DLD1 (cell line): ENCODE results near the gene TCHP.
"Not testable (repeated sequence)": the region's sequence is repeated elsewhere in the genome, so short reads cannot be mapped to it uniquely, and the experiment has no call there.

Experiments
- in situ Hi-C: cut with HindIII; loops from 2 replicates; pipeline ENCODE4 v1.10.0; 2017; ENCODE audit warnings: low sequenced_read_pairs

TCHP gene

DNA sequence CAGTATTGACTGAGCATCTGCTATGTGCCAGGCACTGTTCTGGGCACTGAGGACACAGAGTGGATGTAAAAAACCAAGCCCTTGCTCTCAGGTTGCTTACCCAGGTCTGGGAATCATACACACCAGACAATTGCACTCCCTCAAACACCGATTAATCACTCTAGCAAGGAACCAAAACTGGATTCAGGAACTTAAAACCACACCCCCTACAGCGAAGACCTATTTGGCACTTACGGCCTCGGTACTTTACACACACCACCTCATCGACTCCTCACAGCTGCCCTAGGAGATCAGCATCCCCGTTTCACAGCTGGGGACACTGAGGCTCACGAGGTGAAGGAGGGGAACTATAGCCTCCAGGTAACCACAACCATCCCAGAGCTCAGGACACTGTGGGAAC lies 21.3 kb upstream of the TCHP start:
- in situ Hi-C loops = no loop called here

DNA sequence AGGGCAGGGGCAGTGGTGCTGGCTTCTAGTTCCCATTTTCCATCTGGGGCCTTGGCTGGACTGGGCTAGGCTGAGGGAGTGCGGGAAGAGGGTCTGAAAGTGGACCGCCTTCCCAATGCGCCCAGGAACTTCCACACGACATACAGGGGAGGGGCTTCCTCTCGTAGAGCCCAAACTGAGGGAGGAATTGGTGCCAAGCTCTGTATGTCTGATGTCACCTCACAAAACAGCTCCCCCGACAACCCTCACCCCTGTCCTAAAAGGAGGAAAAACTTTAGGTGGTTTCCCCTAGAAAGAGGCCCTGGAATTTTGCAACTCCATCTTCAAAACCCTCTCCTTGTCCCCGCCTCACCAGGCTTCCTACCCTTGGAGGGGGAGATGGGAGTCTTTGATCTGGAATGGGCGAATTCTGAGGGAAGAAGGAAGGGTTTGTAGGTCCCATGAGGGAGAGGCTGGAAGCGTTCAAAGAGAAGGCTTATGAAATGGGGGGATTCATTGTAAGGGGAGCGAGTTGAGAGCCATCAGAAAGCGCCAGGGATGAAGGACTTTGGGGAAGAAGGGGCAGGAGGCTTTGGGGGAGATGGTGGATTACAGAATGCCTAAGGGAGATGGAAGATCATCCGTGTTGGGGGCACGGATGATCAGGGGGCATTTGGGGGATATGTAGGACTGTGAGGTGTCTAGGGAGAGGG lies 20.6 kb upstream of the TCHP start:
- in situ Hi-C loops = no loop called here

DNA sequence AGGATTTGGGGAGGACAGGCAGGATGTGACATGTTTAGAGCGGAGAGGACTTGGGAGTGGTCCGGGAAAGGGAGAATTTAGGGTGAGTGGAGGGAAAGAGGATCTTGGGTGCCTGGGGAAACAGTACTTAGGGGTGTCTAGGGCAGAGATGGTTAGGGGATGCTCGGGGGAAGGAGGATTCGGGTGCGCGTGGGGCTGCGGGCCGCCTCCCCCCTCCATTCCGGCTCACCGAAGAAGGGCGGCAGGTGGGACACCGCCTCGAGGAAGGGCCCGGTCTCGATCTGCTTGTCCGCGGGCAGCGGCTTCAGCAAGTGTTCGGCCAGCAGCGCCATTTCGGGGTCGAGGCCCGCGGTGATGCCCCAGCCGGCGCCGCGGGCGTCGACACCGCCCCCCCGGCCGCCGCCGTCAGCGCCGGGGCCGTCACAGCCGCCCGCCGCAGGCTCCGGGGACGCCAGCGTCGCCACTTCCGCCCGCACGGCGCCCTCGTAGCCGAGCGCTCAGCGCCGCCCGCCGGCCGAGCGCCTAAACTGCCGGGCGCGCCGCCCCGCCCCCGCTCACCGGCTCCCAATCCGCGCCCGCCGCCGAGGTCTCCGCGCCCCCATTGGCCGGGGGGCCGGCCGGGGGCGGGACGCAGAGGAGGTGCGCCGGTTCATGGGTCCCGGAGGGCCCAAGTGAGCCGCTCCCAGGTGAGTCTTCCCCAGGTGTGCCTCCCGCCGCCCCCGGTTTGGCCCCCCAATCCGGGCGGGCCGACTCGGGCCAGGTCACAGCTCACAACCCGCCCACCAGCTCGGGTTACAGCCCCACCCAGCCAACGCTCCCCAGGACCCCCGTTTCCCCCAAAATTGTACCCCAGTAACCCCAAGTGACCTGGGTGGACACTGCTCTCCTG lies 19.8 kb upstream of the TCHP start, which contains the start of gene GLTP:
Gene GLTP (minus strand): TSS at position 499 of the 889 bp plus-strand sequence. CDS start 167 bp downstream, at position 332.
- in situ Hi-C loops = no loop called here

DNA sequence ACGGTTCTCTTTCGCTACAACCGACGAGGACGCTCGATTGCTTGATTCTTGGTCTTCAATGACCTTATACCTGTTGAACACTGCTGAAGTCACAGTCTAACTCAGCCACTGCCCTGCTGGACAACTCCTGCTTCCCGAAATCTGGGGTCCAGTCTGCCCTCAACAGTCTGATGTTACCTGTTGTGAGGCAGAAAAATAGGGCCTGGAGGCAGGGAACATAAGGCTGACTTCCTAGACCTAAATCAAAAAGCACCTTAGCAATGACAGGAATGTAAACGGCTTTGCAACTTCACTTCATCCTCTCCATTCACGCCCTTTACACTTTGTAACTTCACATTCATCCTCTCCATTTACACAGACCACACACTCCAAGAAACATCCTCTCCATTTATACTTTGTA lies 19.1 kb upstream of the TCHP start:
- in situ Hi-C loops = no loop called here

DNA sequence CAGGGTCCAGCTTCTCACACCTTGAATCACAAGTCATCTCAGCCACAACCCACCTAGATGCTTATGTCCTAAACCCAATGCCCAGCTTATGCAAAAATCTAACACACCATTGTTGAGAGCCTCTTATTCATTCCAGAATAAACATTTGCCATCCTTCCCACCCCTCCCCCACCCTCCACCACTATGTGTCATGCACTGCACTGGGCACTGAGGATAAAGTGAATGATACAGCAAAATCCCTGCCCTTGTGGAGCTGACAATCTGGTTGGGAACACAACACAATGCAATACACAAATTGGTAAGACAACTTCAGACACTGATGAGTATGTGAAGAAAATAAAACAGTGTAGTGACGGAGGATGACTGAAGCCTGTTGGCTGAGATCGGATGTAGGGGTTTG lies 18.3 kb upstream of the TCHP start:
- in situ Hi-C loops = no loop called here

DNA sequence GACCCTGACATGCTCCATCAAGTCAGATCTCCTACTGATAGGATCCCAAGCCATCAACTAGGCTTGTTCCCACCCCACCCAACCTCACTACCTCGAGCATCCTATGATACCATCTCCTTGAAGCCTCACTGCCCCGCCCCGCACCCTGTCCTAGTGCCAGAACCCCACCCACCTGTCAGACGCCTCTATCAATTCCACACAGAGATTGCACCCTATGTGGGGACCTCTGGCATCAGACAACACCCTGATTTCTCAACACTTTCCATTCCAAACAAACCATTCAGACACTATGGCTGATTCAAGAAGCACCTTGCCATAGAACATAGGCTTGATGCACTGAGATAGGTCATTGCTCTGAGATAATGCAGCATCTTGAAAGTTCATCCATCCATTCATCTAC lies 16.6 kb upstream of the TCHP start:
- in situ Hi-C loops = no loop called here

DNA sequence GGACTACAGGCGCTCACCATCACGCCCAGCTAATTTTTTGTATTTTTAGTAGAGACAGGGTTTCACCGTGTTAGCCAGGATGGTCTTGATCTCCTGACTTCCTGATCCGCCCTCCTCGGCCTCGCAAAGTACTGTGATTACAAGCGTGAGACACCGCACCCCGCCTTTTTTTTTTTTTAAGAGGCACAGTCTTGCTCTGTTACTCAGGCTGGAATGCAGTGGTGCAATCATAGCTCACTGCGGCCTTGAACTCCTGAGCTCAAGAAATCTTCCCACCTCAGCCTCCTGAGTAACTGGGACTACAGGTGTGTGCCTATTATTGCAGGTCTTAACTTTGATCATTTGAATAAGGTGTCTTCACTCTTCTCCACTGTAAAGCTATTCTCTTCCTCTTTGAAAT lies 14.5 kb upstream of the TCHP start:
- in situ Hi-C loops = no loop called here

DNA sequence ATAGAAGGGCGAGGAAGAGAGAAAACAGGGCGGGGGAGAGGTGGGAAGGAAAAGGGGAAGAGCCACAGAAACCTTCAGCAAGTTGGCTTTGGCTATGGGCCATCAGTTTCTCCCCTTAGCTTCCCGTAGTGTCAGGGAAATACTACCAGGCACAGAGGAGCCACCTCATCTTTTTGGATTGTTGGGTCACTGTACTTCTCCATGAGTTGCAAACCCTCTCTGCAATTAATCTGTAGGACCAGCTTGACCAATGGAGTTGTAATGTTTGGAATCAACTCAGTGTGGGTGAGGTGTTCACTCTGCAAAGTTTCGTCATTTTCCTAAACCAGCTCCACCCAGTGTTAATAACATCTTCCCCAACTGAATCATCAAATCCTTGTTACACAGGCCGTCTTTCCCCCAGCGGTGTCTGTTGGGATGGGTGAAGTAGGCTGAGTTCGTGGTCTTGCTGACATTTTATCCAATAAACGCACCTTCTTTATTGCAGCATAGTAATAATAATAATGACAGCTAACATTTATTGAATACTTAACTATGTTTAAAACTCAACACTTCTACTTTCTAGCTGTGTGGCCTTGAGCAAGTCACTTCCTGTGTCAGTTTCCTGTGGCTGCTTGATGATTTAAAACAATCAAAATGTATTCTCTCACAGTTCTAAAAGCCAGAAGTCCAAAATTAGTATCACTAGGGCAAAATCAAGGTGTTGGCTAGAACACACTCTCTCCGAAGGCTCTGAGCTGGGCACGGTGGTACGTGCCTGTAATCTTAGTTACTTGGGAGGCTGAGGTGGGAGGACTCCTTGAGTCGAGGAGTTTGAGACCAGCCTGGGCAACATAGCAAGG lies 11.7 kb upstream of the TCHP start:
- in situ Hi-C loops = no loop called here

DNA sequence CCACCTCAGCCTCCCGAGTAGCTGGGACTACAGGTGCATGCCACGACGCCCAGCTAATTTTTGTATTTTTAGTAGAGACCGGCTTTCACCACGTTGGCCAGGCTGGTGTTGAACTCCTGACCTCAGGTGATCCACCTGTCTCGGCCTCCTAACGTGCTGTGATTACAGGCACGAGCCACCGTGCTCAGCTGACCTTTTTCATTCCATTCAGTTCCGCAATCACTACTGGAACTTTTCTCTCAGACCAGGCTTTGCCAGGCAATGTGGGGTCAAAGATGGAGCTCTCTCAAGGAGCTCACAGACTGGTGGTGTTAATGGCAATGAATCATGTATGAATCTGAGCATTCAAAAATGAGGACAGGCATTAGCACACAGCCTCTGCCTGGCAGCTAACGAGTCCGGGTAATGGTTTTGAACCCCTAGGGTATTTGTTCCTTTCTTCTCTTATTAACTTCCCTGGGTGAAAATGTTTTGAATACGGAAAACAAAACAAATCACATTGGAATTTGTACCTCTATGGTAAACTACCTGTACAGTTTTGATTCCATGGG lies 9.4 kb upstream of the TCHP start:
- in situ Hi-C loops = no loop called here

DNA sequence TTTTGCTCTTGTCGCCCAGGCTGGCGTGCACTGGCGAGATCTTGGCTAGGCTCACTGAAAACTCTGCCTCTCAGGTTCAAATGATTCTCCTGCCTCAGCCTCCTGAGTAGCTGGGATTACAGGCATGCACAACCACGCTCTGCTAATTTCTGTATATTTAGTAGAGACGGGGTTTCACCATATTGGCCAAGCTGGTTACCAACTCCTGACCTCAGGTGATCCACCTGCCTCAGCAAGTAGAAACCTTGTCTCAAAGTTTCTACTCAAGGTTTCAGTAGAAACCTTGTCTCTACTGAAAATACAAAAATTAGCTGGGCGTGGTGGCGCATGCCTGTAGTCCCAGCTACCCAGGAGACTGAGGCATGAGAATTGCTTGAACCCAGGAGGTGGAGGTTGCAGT lies 8.3 kb upstream of the TCHP start:
- in situ Hi-C loops = not testable (repeated sequence)

DNA sequence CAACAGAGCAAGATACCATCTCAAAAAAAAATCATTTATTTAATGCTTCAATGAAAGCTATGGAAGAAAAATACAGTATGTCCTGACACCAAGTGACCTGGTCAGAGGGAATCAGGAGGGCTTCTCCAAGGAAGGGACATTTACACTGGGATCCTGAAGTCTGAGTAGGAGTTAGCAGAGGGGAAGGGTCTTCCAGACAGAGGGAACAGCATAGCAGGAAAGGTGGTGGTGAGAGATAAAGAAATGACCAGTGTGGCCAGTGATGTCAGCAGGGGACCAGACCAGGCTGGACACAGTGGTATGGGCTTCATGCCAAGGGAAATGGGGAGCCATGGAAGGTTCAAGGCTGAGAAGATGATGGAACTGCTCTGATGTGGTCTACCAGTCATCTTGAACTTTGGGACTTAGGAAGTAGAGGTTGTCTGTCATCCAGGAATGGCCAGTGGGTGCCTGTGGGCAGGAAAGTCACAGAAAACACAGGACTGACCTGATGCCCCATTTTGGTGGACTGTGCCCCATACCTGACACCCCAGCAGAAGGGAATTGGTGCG lies 7.8 kb upstream of the TCHP start:
- in situ Hi-C loops = no loop called here

DNA sequence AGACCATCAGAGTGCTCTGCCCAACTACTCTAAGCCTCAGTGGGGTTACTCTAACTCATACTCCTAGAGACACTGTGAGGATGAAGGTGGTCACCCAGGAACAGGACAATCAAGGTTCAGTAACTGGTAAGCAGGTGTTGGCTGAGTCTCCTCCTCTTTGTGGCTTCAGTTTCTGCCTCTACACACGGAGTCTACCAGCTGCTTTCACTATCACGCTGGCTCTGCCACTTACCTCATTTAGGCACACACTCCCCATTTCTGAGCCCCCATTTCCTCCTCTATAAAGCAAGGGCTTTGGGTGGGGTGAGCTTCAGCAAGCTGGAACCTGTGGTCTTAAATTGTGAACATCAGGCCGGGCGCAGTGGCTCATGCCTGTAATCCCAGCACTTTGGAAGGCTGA lies 7.3 kb upstream of the TCHP start:
- in situ Hi-C loops = no loop called here

DNA sequence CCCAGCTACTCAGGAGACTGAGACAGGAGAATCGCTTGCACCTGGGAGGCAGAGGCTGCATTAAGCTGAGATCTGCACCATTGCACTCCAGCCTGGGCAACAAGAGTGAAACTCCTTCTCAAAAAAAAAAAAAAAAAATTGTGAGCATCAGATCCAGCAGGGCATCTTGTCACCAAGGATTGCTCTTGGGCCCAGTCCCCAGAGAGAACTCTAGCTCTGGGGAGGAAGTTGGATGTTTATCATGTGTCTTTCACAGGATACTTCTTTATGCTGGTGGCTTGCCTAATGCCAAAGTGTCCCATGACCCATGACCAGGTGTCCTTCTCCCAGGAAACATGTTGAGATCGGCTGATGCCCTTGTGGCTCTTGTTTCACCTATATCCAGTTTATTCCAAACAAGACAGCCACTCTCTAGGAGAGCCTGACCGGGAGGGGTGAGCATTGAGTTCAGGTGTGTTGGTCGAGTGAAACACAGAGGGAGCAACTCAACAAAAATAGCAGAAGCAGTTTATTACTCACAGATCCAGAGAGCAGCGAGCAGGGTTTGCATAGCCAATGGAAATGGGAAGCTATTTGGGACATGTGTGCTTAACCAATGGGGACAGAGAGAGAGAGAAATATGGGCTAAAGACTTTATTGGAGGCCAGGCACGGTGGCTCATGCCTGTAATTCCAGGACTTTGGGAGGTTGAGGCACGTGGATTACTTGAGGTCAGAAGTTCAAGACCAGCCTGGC lies 6.6 kb upstream of the TCHP start:
- in situ Hi-C loops = no loop called here

DNA sequence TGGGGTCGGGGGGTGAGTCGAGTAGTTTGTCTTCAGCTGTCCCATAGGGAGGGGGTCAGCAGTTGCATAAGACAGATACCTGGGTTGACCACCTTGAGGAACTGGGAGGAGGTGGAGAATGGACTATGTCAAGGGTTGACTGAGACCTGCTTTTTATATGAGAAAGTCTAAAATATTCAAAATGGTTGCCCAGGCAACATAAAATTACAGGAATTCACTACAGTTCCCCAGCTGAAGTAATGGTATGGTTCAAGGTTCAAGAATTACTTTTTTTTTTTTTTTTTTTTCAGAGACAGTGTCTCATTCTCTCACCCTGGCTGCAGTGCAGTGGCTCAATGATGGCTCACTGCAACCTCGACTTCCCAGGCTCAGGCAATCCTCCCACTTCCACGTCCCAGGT lies 5.1 kb upstream of the TCHP start:
- in situ Hi-C loops = no loop called here

DNA sequence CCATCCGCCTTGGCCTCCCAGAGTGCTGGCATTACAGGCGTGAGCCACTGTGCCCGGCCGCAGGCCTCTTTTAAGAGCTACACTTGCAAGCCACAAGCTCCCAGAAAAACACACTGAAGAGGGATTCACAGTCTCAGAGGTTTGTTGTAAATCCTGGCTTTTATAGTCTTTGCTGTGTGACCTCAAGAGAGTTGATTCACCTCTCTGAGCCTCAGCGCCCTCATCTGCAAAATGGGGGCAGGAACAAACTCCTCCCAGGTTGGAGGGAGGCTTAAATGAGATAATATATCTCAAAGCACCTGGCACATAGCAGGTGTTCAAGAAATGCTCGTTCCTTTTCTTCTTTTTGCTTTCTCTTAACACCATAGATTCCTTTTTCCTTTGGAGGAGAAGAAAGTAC lies 3.9 kb upstream of the TCHP start:
- in situ Hi-C loops = no loop called here

DNA sequence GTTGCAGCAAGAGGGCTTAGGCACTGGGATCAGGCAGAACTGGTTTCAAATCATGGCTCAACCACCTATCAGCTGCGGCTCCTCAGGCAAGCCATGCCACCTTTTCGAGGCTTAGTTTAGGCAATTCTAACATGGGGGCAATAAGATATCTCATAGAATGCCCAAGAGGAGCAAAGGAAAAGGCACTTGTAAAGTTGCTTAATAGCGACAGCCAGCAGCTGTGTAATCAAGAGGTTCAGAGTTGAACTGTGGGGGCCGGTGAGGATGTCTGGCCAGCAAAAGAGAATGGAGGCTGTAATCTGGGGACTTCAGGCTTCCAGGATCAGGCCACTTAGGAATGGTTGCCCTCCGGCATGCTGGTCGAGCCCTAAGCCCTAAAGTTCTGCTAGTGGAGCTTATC lies 3.0 kb upstream of the TCHP start:
- in situ Hi-C loops = no loop called here

DNA sequence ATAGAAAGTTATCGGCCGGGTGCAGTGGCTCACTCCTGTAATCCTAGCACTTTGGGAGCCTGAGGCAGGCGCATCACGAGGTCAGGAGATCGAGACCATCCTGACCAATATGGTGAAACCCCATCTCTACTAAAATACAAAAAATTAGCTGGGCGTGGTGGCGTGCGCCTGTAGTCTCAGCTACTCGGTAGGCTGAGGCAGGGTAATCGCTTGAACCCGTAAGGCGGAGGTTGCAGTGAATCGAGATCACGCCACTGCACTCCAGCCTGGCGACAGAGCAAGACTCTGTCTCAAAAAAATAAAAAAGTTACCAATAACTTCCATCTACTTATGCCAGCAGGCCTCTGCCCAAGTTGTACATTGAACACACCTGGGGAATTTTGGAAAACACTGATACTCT lies 729 bp upstream of the TCHP start:
- in situ Hi-C loops = not testable (repeated sequence)

DNA sequence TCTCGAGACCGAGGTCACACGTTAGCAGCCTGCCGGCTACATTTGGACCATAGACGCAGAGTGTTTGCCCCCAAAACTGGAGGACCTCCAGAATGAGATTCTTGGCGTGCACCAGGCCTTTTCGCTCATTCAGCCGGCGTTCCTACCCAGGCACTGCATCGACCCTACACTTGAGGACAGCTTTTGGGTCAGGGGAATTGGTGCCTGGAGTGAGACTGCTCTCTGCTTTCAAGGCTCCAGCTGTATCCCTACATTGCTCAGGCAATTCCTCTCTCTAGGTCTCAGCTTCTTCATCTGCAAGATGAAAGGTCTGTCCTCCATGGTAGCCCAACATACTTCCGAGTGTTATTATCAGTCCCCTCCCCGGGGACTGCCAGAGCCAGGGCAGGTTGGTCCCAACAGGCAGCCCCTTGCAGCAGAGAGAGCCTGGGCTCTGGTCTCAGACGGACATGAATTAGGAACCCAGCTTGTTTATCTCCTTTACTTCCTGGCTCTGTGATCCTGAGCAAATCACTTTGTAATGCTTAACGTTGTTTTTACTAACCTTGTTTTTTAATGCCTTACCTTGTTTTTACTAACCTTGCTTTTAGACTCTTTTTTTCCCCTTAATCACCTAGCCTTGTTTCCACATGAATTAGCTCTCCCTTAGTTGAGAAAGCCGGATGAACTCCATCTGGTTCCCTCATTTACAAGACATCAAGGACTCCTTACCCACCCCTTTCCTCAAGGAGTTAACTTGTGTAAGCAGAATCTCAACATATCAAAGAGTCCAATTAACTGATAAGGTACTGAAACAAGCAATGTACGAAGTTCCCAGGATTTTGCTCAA lies 892 bp downstream of the TCHP start:
- in situ Hi-C loops = no loop called here

DNA sequence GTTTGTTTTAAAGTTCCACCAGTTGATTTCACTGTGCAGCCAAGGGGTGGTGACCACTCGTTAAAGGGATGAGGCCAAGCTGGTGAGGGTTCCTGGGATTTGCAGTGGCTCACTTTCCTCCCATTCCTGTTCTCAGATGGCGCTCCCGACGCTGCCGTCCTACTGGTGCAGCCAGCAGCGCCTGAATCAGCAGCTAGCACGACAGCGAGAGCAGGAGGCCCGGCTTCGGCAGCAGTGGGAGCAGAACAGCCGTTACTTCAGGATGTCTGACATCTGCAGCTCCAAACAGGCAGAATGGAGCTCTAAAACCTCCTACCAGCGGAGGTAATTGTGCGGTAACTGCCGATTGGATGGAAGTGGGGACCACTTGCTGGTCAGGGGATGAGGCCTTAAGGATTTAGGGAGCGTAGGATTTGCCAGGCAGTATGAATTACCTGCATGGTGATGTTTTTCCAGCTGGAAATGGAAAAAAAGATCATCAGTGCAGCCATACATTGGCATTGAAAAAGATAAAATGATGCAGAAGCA lies 2.9 kb downstream of the TCHP start:
- in situ Hi-C loops = no loop called here
